ENCODE results near the gene ITGAE. TPM values are rescaled to one million over a fixed set of nuclear protein-coding genes. Genes with fewer than 3 reads are reported as not detected.
"Not testable (repeated sequence)": the region's sequence is repeated elsewhere in the genome, so short reads cannot be mapped to it uniquely, and the experiment has no call there.

Gene ITGAE
- total and polyA plus RNA-seq, 10 of the 15 experiments (the other 5 are each of a cell fraction or from before 2014, with no cell fraction given), result 13.1 to 161 (median 34.8) TPM

GRCh38 chr17:3794557-3795389 is 6.2 kb downstream of the ITGAE start:
- in situ Hi-C loops (cut with MboI), result no loop called here
- ChIA-PET SMC1A (ENCODE audit: uncharacterized antibody, unreplicated experiment) (interaction anchor here (1.9 to 3.4 kb wide), 2 partner anchors 54 to 56 kb away, joined by 7 to 19 read pairs; no protein-coding TSS in a partner anchor), POLR2A (no interaction called here)

DNA sequence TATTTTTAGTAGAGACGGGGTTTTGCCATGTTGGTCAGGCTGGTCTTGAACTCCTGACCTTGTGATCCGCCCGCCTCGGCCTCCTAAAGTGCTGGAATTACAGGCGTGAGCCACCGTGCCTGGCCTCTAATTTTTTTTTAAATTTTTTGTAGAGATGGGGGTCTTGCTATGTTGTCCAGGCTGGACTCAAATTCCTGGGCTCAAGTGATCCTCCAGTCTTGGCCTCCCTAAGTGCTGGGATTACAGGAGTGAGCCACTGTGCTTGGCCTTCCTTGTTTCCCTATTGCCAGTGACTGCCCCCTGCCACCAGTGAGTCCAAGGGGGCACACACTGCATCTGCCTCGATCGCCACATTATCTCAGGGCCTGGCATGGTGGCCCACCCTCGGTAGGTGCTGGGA is 6.8 kb downstream of the ITGAE start:
- SMC1A ChIA-PET (ENCODE audit: uncharacterized antibody, unreplicated experiment), result interaction anchor here (3.4 kb wide), 1 partner anchor 56 kb away, joined by 19 read pairs; no protein-coding TSS in a partner anchor
- intact Hi-C loops (cut with micrococcal nuclease; ENCODE audit: unreplicated experiment); in situ Hi-C loops (cut with MboI); H3K4me2 ChIP-seq (ENCODE audit: control insufficient read depth, insufficient read depth); ATAC-seq; FAIRE-seq; RAD21 ChIA-PET (ENCODE audit: unreplicated experiment); H3K36me3 ChIP-seq (ENCODE audit: control insufficient read depth in 2 of 2, insufficient read depth in 2 of 2, low read length in 1 of 2); H3K9ac ChIP-seq (ENCODE audit: control insufficient read depth, insufficient read depth, low read length); H3K27me3 ChIP-seq (replicated peaks in 1 of 2; ENCODE audit: control insufficient read depth in 2 of 2, insufficient read depth in 2 of 2, low read length in 1 of 2); H3K9me3 ChIP-seq (replicated peaks; ENCODE audit: control insufficient read depth, insufficient read depth, low read length); BruUV-seq (replicated peaks); DNase-seq (ENCODE audit: low read depth, low spot score); H3K4me3 ChIP-seq; H3K79me2 ChIP-seq (ENCODE audit: control insufficient read depth, insufficient read depth, low read length); CTCF ChIA-PET; H4K20me1 ChIP-seq (ENCODE audit: control insufficient read depth, insufficient read depth); H3K27ac ChIP-seq (ENCODE audit: control insufficient read depth, insufficient read depth); POLR2A ChIA-PET; H2AFZ ChIP-seq (ENCODE audit: control insufficient read depth, low read depth, low read length): not testable (repeated sequence)
- WGBS (ENCODE audit: insufficient coverage, insufficient replicate concordance, low lambda C conversion rate, missing lambda C conversion rate), result 97% methylated on average over 9 of the region's 9 CpGs
- H3K4me1 ChIP-seq (ENCODE audit: control insufficient read depth, insufficient read depth, low read length), result peaks cover 46% of the 10 kb centered on the region

More at GRCh38 chr17:3794557-3795389, 6.2 kb downstream of the ITGAE start:
- no peaks in the 10 kb centered on the region for H3K79me2 ChIP-seq (ENCODE audit: control insufficient read depth, insufficient read depth, low read length)
- no peak for TF ChIP-seq POLR2AphosphoS2 (IDR thresholded peaks at IDR 0.05; ENCODE audit: low read depth, low read length)
- TF ChIP-seq POLR2A (IDR thresholded peaks at IDR 0.05; ENCODE audit: low read depth, low read length), result 0 out of 2 replicates have a peak, but pooled peaks have one; percentile 13
- 0 out of 4 replicates have a peak, but pooled peaks of 1 of the 2 experiments have one; percentile 10 for TF ChIP-seq EP300 (IDR thresholded peaks at IDR 0.05; ENCODE audit: borderline replicate concordance in 1 of 2, control insufficient read depth in 1 of 2, low read depth in 2 of 2, low read length in 2 of 2)
- TF ChIP-seq JUND (IDR thresholded peaks at IDR 0.05; ENCODE audit: low read depth, low read length), result 0 out of 2 replicates have a peak, but pooled peaks have one; percentile 4
- TF ChIP-seq CHD1 (IDR thresholded peaks at IDR 0.05; ENCODE audit: low read depth, low read length), result no peak
- intact Hi-C loops (cut with micrococcal nuclease; ENCODE audit: unreplicated experiment), result loop anchor here (5.0 kb wide), 1 partner anchor 57 kb away; no protein-coding TSS in a partner anchor
- FAIRE-seq (no peak), DNase-seq (ENCODE audit: low read depth, low spot score) (no peak), ATAC-seq (peak; percentile 15)
- peak overlapping the region; percentile 49 for H3K4me2 ChIP-seq (ENCODE audit: control insufficient read depth, insufficient read depth)
- BruUV-seq (replicated peaks), result no TSS peak
- peak overlapping the region; percentile 1 for H3K27ac ChIP-seq (ENCODE audit: control insufficient read depth, insufficient read depth)
- ChIA-PET RAD21 (ENCODE audit: unreplicated experiment) (no interaction called here), CTCF (interaction anchor here (1.6 to 2.2 kb wide), 2 partner anchors 33 to 57 kb away, joined by 9 to 13 read pairs; no protein-coding TSS in a partner anchor)
- H3K9me3 ChIP-seq (replicated peaks; ENCODE audit: control insufficient read depth, insufficient read depth, low read length), result no peaks in the 10 kb centered on the region; the same call in 2 of the 3 replicates
- H3K4me1 ChIP-seq (ENCODE audit: control insufficient read depth, insufficient read depth, low read length), result peaks cover 50% of the 10 kb centered on the region
- no peaks in the 10 kb centered on the region for H4K20me1 ChIP-seq (ENCODE audit: control insufficient read depth, insufficient read depth)
- H3K9ac ChIP-seq (ENCODE audit: control insufficient read depth, insufficient read depth, low read length), result peak overlapping the region; percentile 17; the same call in 1 of the 2 replicates
- 61% methylated on average over 20 of the region's 26 CpGs for WGBS (ENCODE audit: insufficient coverage, insufficient replicate concordance, low lambda C conversion rate, missing lambda C conversion rate)
- no peak overlapping the region for H3K4me3 ChIP-seq
- H3K36me3 ChIP-seq (ENCODE audit: control insufficient read depth in 2 of 2, insufficient read depth in 2 of 2, low read length in 1 of 2), result no peaks in the 10 kb centered on the region
- H3K27me3 ChIP-seq (replicated peaks in 1 of 2; ENCODE audit: control insufficient read depth in 2 of 2, insufficient read depth in 2 of 2, low read length in 1 of 2), result no peaks in the 10 kb centered on the region
- H2AFZ ChIP-seq (ENCODE audit: control insufficient read depth, low read depth, low read length), result peak overlapping the region; percentile 74

DNA sequence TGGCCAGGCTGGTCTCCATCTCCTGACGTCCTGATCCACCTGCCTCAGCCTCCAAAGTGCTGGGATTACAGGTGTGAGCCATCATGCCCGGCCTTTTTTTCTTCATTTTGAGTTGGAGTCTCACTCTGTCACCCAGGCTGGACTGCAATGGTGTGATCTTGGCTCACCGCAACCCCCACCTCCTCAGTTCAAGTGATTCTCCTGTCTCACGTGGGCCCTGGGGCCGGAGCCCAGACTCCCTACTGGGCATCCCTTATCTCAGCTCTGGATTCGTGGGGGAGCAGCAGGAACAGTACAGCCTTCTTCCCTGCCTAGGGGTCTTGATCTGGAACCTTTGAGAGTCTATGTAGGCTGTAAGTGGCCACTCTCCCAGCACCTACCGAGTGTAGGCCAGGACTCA is 7.7 kb downstream of the ITGAE start:
- H4K20me1 ChIP-seq (ENCODE audit: control insufficient read depth, insufficient read depth); intact Hi-C loops (cut with micrococcal nuclease; ENCODE audit: unreplicated experiment); H3K27me3 ChIP-seq (replicated peaks in 1 of 2; ENCODE audit: control insufficient read depth in 2 of 2, insufficient read depth in 2 of 2, low read length in 1 of 2); RAD21 ChIA-PET (ENCODE audit: unreplicated experiment); POLR2A ChIA-PET; FAIRE-seq; DNase-seq (ENCODE audit: low read depth, low spot score); H3K4me3 ChIP-seq; ATAC-seq; H3K79me2 ChIP-seq (ENCODE audit: control insufficient read depth, insufficient read depth, low read length); H3K9me3 ChIP-seq (replicated peaks; ENCODE audit: control insufficient read depth, insufficient read depth, low read length); SMC1A ChIA-PET (ENCODE audit: uncharacterized antibody, unreplicated experiment); H3K4me2 ChIP-seq (ENCODE audit: control insufficient read depth, insufficient read depth); H2AFZ ChIP-seq (ENCODE audit: control insufficient read depth, low read depth, low read length); H3K27ac ChIP-seq (ENCODE audit: control insufficient read depth, insufficient read depth); BruUV-seq (replicated peaks); H3K9ac ChIP-seq (ENCODE audit: control insufficient read depth, insufficient read depth, low read length); H3K36me3 ChIP-seq (ENCODE audit: control insufficient read depth in 2 of 2, insufficient read depth in 2 of 2, low read length in 1 of 2); in situ Hi-C loops (cut with MboI): not testable (repeated sequence)
- 92% methylated on average over 7 of the region's 7 CpGs for WGBS (ENCODE audit: insufficient coverage, insufficient replicate concordance, low lambda C conversion rate, missing lambda C conversion rate)
- CTCF ChIA-PET, result interaction anchor here (0.6 to 3.4 kb wide), 2 partner anchors 53 to 55 kb away, joined by 3 to 13 read pairs; no protein-coding TSS in a partner anchor
- H3K4me1 ChIP-seq (ENCODE audit: control insufficient read depth, insufficient read depth, low read length), result peaks cover 39% of the 10 kb centered on the region

All from GM12878 (cell line).